C4-2B (cell line): ENCODE data around the gene VWF.

ENCODE experiments used
- CTCF ChIP-seq: fragments of 450-650 bp; conservative IDR thresholded peaks from 2 replicates; pipeline ENCODE4 v1.5.1; 2017; ENCODE audit warnings: mild to moderate bottlenecking
- ZFX ChIP-seq: fragments of 450-650 bp; IDR thresholded peaks from 2 replicates; pipeline ENCODE4 v1.6.1; 2017

GRCh38 chr12:6062395-6062756, 62.1 kb downstream of the VWF start:
- TF ChIP-seq CTCF (no peak), ZFX (no peak)
